K562 (cell line): ENCODE results near the gene SLC35G6. TPM values are rescaled to one million over a fixed set of nuclear protein-coding genes. Genes with fewer than 3 reads are reported as not detected.

Experiments
- ATAC-seq: fragments of 200-7000 bp; cut with Tn5 transposase; 3 replicates; pipeline ENCODE4 v1.9.1; 2020; ENCODE audit warnings: moderate library complexity
- BruUV-seq: library from RNA; stranded (reverse); fragments of 400-500 nt; replicated peaks from 2 replicates; lab custom pipeline; 2021; lab: Mats Ljungman, UMichigan
- CTCF ChIA-PET: fragments of 300-600 bp; formaldehyde crosslinking; extraction: SDS; loops from one replicate; lab custom pipeline; 2021; ENCODE audit warnings: low intra/inter-chr PET ratio; lab: Yijun Ruan, JAX
- POLR2A ChIA-PET: fragments of 300-600, 350-650 bp; sonication (Branson Sonifier 250); formaldehyde crosslinking; extraction: SDS; loops from one replicate; lab custom pipeline; 2021; ENCODE audit warnings: antibody characterized with exemption, inconsistent platforms; lab: Yijun Ruan, JAX
- DNase-seq, 4 experiments: peaks; one replicate each; pipeline versions ENCODE4 v3.0.0 to v3.0.0-alpha.2; 2011 to 2018; ENCODE audit warnings: low spot score in 3 of 4, mixed read lengths in 3 of 4; ENCODE audit errors: extremely low read depth in 1 of 4
- FAIRE-seq: peaks from 2 replicates; lab custom pipeline; 2011; peaks lifted over from hg19 to GRCh38; lab: Jason Lieb, UNC
- H2AFZ ChIP-seq: 2 replicates; pipeline ENCODE4 v1.6.0; 2011; ENCODE audit warnings: low read depth, low read length, control low read depth, inconsistent platforms
- H3K27ac ChIP-seq: fragments of 200-600 bp; 3 replicates; pipeline ENCODE4 v1.8.0; 2011; ENCODE audit warnings: low read depth, mild to moderate bottlenecking, control low read depth, inconsistent platforms, low read length, moderate library complexity, mixed read lengths; ENCODE audit errors: extremely low read depth
- H3K27me3 ChIP-seq, 2 experiments: fragments of 300-600 bp in 1 of 2; 2 replicates in 1 of 2; 3 replicates in 1 of 2; pipeline versions ENCODE4 v1.6.0 to v1.8.0; 2011; ENCODE audit warnings: inconsistent platforms in 2 of 2, low read length in 2 of 2, mild to moderate bottlenecking in 1 of 2, mixed read lengths in 1 of 2, moderate library complexity in 1 of 2; ENCODE audit not compliant: control insufficient read depth in 2 of 2, insufficient read depth in 2 of 2
- H3K36me3 ChIP-seq: fragments of 300-600 bp; 3 replicates; pipeline ENCODE4 v1.8.0; 2011; ENCODE audit warnings: mild to moderate bottlenecking, low read length, inconsistent platforms; ENCODE audit not compliant: control insufficient read depth, insufficient read depth
- H3K4me1 ChIP-seq, 2 experiments: fragments of 200-600 bp in 1 of 2; replicated peaks in 1 of 2; 2 replicates in 1 of 2; 3 replicates in 1 of 2; pipeline versions ENCODE4 v1.5.1 to v1.8.0; 2011; ENCODE audit warnings: inconsistent platforms in 2 of 2, low read length in 2 of 2, mild to moderate bottlenecking in 1 of 2, mixed read lengths in 1 of 2, moderate library complexity in 1 of 2; ENCODE audit not compliant: control insufficient read depth in 2 of 2, insufficient read depth in 2 of 2
- H3K4me2 ChIP-seq: 2 replicates; pipeline ENCODE4 v1.6.1; 2011; ENCODE audit warnings: low read length, control low read depth, inconsistent platforms, mixed read lengths; ENCODE audit not compliant: insufficient read depth
- H3K4me3 ChIP-seq: fragments of 200-600 bp; sonication (generic), shearing (Covaris generic); 2 replicates; pipeline ENCODE4 v1.5.1; 2016; ENCODE audit warnings: control low read depth, inconsistent platforms
- H3K79me2 ChIP-seq: fragments of 200-600 bp; 3 replicates; pipeline ENCODE4 v1.8.0; 2011; ENCODE audit warnings: low read length, inconsistent platforms; ENCODE audit not compliant: control insufficient read depth, insufficient read depth
- H3K9ac ChIP-seq, 2 experiments: 2 replicates each; pipeline versions ENCODE4 v1.6.0 to v1.6.1; 2011; ENCODE audit warnings: low read depth in 2 of 2, low read length in 2 of 2, control low read depth in 1 of 2, inconsistent platforms in 1 of 2, mild to moderate bottlenecking in 1 of 2, mixed read lengths in 1 of 2; ENCODE audit not compliant: insufficient read depth in 1 of 2
- H3K9me1 ChIP-seq: one replicate; pipeline ENCODE4 v1.6.0; 2011; ENCODE audit warnings: inconsistent platforms, mild to moderate bottlenecking, low read length, moderate library complexity; ENCODE audit not compliant: control insufficient read depth, insufficient read depth
- H3K9me3 ChIP-seq: replicated peaks from 2 replicates; pipeline ENCODE4 v1.5.1; 2011; ENCODE audit warnings: low read depth, low read length, inconsistent platforms; ENCODE audit not compliant: control insufficient read depth, insufficient read depth
- H4K20me1 ChIP-seq: replicated peaks from 2 replicates; pipeline ENCODE4 v1.6.1; 2011; ENCODE audit warnings: low read length, inconsistent platforms, mixed read lengths; ENCODE audit not compliant: control insufficient read depth, insufficient read depth
- CHD2 ChIP-seq: IDR thresholded peaks from 2 replicates; pipeline ENCODE4 v1.6.1; 2011; ENCODE audit warnings: low read depth, low read length
- HMG20B ChIP-seq: fragments of 250-450 bp; sonication (Bioruptor Pico); IDR thresholded peaks from 2 replicates; pipeline ENCODE4 v1.5.0; 2021; ENCODE audit warnings: mild to moderate bottlenecking
- PHF8 ChIP-seq: fragments of 200-600 bp; sonication (generic); IDR thresholded peaks from 2 replicates; pipeline ENCODE4 v1.6.1; 2012; ENCODE audit warnings: mixed run types, mild to moderate bottlenecking, inconsistent platforms, low read length, moderate library complexity, borderline replicate concordance
- SMAD4 ChIP-seq: fragments of 250-450 bp; sonication (Bioruptor Pico); conservative IDR thresholded peaks from 2 replicates; pipeline ENCODE4 v1.8.0; 2021; ENCODE audit warnings: inconsistent platforms, mild to moderate bottlenecking, moderate library complexity
- WGBS: fragments of 100-300 bp; shearing (Covaris generic); methylation state at CpG from one replicate; pipeline ENCODE4 v1.1.6; 2016; ENCODE audit warnings: low coverage, mixed read lengths; ENCODE audit not compliant: insufficient coverage; ENCODE audit errors: missing lambda C conversion rate; 5-methylcytosine and 5-hydroxymethylcytosine counted together
- in situ Hi-C: fragments of 300-500 bp; cut with MboI; formaldehyde crosslinking; loops from 4 replicates; pipeline ENCODE4 v1.15.0; 2018; ENCODE audit warnings: inconsistent platforms, mixed read lengths
- intact Hi-C: fragments of 100-400 bp; cut with micrococcal nuclease; formaldehyde crosslinking; loops from 2 replicates; pipeline ENCODE4 v1.14.2; 2022
- polyA plus RNA-seq, 8 experiments: library from polyadenylated mRNA; depleted of rRNA in 4 of 8; stranded (reverse) in 5 of 8; unstranded in 3 of 8; fragments of >200 nt; fragmentation: Nextera tagmentation in 2 of 8; fragmentation: Illumina TruSeq in 1 of 8; extraction: Ambion mirVana in 2 of 8; extraction: Trizol in 1 of 8; gene quantifications; 2 replicates each; pipeline versions ENCODE4 v1.2.1 to v1.2.3, GENCODE V29; 2011 to 2014; ENCODE audit warnings: inconsistent platforms in 1 of 8, missing spikeins in 1 of 8
- total RNA-seq, 7 experiments: library from RNA; depleted of rRNA in 6 of 7; stranded (reverse); fragments of >200 nt in 6 of 7; fragmentation: Illumina TruSeq in 2 of 7; extraction: Trizol in 2 of 7; gene quantifications; 2 replicates each; pipeline versions ENCODE4 v1.2.1 to v1.2.3, GENCODE V29; 2011 to 2021; ENCODE audit warnings: low replicate concordance in 1 of 7
- TF ChIP-seq, protein P1 (sequence below): sonication (generic); formaldehyde crosslinking; IDR thresholded peaks from 2 replicates; pipeline ENCODE4 v1.8.0; 2022; ENCODE audit warnings: mild to moderate bottlenecking, missing genetic modification reagents
- TF ChIP-seq, protein P2 (sequence below): sonication (generic); formaldehyde crosslinking; IDR thresholded peaks from 2 replicates; pipeline ENCODE4 v1.8.1; 2023; ENCODE audit warnings: mild to moderate bottlenecking, missing genetic modification reagents

Gene SLC35G6
- total and polyA plus RNA-seq, 9 of the 15 experiments (the other 6 are each of a cell fraction or from before 2014, with no cell fraction given) = not detected

DNA sequence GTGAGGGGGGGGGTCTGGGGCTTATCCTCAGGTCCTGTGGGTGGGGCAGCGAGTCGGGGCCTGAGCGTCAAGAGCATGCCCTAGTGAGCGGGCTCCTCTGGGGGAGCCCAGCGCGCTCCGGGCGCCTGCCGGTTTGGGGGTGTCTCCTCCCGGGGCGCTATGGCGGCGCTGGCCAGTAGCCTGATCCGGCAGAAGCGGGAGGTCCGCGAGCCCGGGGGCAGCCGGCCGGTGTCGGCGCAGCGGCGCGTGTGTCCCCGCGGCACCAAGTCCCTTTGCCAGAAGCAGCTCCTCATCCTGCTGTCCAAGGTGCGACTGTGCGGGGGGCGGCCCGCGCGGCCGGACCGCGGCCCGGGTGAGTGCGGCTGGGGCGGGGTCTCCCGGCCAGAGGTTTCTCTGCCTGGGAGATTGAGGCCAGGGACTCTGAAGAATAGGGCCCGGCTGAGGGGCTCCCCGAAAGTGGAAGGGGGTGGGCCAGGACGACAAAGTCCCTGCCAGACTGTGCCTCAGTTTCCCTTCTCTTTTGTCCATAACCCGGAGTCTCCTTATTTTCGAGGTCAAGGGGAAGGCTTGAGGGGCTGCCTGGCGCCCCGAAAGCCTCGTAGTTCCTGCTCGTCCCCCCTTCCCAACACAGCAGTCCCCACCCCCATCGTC, 41.7 kb upstream of the SLC35G6 start, which contains the start of gene FGF11:
FGF11 (plus strand) TSS at position 51 of the 651 bp plus-strand sequence; CDS start at position 160, 109 bp downstream.
- H2AFZ ChIP-seq = peak within 1 kb of the TSS; percentile 89
- H3K36me3 ChIP-seq = no peaks in the 10 kb centered on the region
- WGBS = 61% methylated on average over 14 of the region's 50 CpGs
- peak within 1 kb of the TSS; percentile 62; the same call in 1 of the 3 replicates for H3K27ac ChIP-seq
- peak within 1 kb of the TSS; percentile 68 to 92; a peak in 3 of 4 replicates for H3K9ac ChIP-seq
- H3K4me3 ChIP-seq = peak within 1 kb of the TSS; percentile 52
- POLR2A ChIA-PET = interaction anchor here (0.8 kb wide), 1 partner anchor 117 kb away, joined by 3 read pairs; no protein-coding TSS in a partner anchor
- ATAC-seq = no peak
- TF ChIP-seq HMG20B (CRISPR knock-in tag) = no peak
- TF ChIP-seq, protein P1, sequence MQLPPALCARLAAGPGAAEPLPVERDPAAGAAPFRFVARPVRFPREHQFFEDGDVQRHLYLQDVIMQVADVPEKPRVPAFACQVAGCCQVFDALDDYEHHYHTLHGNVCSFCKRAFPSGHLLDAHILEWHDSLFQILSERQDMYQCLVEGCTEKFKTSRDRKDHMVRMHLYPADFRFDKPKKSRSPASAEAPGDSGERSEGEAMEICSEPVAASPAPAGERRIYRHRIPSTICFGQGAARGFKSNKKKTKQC (CRISPR knock-in tag) = no peak
- peak; percentile 13; the same call in 1 of the 2 replicates for TF ChIP-seq PHF8
- TF ChIP-seq SMAD4 (CRISPR knock-in tag) = no peak
- peak; percentile 32; the same call in 1 of the 2 replicates for TF ChIP-seq CHD2
- TF ChIP-seq, protein P2, sequence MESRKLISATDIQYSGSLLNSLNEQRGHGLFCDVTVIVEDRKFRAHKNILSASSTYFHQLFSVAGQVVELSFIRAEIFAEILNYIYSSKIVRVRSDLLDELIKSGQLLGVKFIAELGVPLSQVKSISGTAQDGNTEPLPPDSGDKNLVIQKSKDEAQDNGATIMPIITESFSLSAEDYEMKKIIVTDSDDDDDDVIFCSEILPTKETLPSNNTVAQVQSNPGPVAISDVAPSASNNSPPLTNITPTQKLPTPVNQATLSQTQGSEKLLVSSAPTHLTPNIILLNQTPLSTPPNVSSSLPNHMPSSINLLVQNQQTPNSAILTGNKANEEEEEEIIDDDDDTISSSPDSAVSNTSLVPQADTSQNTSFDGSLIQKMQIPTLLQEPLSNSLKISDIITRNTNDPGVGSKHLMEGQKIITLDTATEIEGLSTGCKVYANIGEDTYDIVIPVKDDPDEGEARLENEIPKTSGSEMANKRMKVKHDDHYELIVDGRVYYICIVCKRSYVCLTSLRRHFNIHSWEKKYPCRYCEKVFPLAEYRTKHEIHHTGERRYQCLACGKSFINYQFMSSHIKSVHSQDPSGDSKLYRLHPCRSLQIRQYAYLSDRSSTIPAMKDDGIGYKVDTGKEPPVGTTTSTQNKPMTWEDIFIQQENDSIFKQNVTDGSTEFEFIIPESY (CRISPR knock-in tag) = peak; percentile 88
- H4K20me1 ChIP-seq = no peaks in the 10 kb centered on the region
- CTCF ChIA-PET = no interaction called here
- no peaks in the 10 kb centered on the region for H3K27me3 ChIP-seq
- H3K4me2 ChIP-seq = peak within 1 kb of the TSS; percentile 76
- H3K9me1 ChIP-seq = peaks cover 3% of the 10 kb centered on the region
- in situ Hi-C loops = no loop called here
- no TSS peak for BruUV-seq
- peaks cover 7% of the 10 kb centered on the region; the same call in 2 of the 3 replicates for H3K79me2 ChIP-seq
- DNase-seq = no peak
- FAIRE-seq = no peak
- H3K9me3 ChIP-seq = no peaks in the 10 kb centered on the region
- intact Hi-C loops = loop anchor here (5.0 kb wide), 2 partner anchors 37 to 43 kb away; partner anchors contain the start of genes POLR2A, SLC35G6 and TMEM256
- H3K4me1 ChIP-seq = peaks cover 20 to 71% of the 10 kb centered on the region in 2 experiments; a peak in 4 of 5 replicates
